ENCODE measurements around the gene TNS3. TPM values are rescaled to one million over a fixed set of nuclear protein-coding genes. Genes with fewer than 3 reads are reported as not detected.

The TNS3 gene
- polyA plus RNA-seq, 2 donors = 2.7 to 3.4 TPM

- Histone ChIP-seq H3K27ac (ENCODE audit: low read depth in 2 of 2, low read length in 1 of 2) (no peak overlapping the region), H3K36me3 (ENCODE audit: control insufficient read depth in 2 of 2, insufficient read depth in 2 of 2, low read length in 1 of 2) (no peaks in the 10 kb centered on the region), H3K9me3 (ENCODE audit: control insufficient read depth in 2 of 2, insufficient read depth in 1 of 2, low read depth in 1 of 2, low read length in 1 of 2) (no peaks in the 10 kb centered on the region), H3K4me1 (ENCODE audit: control insufficient read depth in 2 of 2, insufficient read depth in 2 of 2, low read length in 1 of 2) (no peaks in the 10 kb centered on the region), H3K27me3 (ENCODE audit: control insufficient read depth in 1 of 2, insufficient read depth in 2 of 2, low read length in 2 of 2) (no peaks in the 10 kb centered on the region), H3K4me3 (ENCODE audit: low read depth in 1 of 2, low read length in 2 of 2) (no peak overlapping the region)
- 70 to 86% methylated on average over 22 of the region's 22 CpGs for WGBS, 2 donors
Measured at GRCh38 chr7:47354831-47355541, 226.9 kb downstream of the TNS3 start.

GRCh38 chr7:47354071-47354470 is 227.8 kb downstream of the TNS3 start:
- Histone ChIP-seq H3K27ac (ENCODE audit: low read depth in 2 of 2, low read length in 1 of 2) (no peak overlapping the region), H3K27me3 (ENCODE audit: control insufficient read depth in 1 of 2, insufficient read depth in 2 of 2, low read length in 2 of 2) (no peaks in the 10 kb centered on the region), H3K4me1 (ENCODE audit: control insufficient read depth in 2 of 2, insufficient read depth in 2 of 2, low read length in 1 of 2) (no peaks in the 10 kb centered on the region), H3K9me3 (ENCODE audit: control insufficient read depth in 2 of 2, insufficient read depth in 1 of 2, low read depth in 1 of 2, low read length in 1 of 2) (no peaks in the 10 kb centered on the region), H3K36me3 (ENCODE audit: control insufficient read depth in 2 of 2, insufficient read depth in 2 of 2, low read length in 1 of 2) (no peaks in the 10 kb centered on the region), H3K4me3 (ENCODE audit: low read depth in 1 of 2, low read length in 2 of 2) (no peak overlapping the region)
- 76 to 93% methylated on average over 4 of the region's 4 CpGs for WGBS, 2 donors

- 88 to 93% methylated on average over 8 of the region's 8 CpGs for WGBS, 2 donors
- H3K27me3 ChIP-seq (ENCODE audit: control insufficient read depth in 1 of 2, insufficient read depth in 2 of 2, low read length in 2 of 2) = no peaks in the 10 kb centered on the region
Measured at GRCh38 chr7:47352394-47352968, 229.4 kb downstream of the TNS3 start.

GRCh38 chr7:47351233-47352154 is 230.4 kb downstream of the TNS3 start:
- no peaks in the 10 kb centered on the region for H3K9me3 ChIP-seq (ENCODE audit: control insufficient read depth in 2 of 2, insufficient read depth in 1 of 2, low read depth in 1 of 2, low read length in 1 of 2)
- no peaks in the 10 kb centered on the region for H3K27me3 ChIP-seq (ENCODE audit: control insufficient read depth in 1 of 2, insufficient read depth in 2 of 2, low read length in 2 of 2)
- H3K27ac ChIP-seq (ENCODE audit: low read depth in 2 of 2, low read length in 1 of 2) = no peak overlapping the region
- no peaks in the 10 kb centered on the region for H3K36me3 ChIP-seq (ENCODE audit: control insufficient read depth in 2 of 2, insufficient read depth in 2 of 2, low read length in 1 of 2)
- WGBS, 2 donors = 87% methylated on average over 20 of the region's 20 CpGs
- H3K4me3 ChIP-seq (ENCODE audit: low read depth in 1 of 2, low read length in 2 of 2) = no peak overlapping the region
- H3K4me1 ChIP-seq (ENCODE audit: control insufficient read depth in 2 of 2, insufficient read depth in 2 of 2, low read length in 1 of 2) = no peaks in the 10 kb centered on the region

More at GRCh38 chr7:47352394-47352968, 229.4 kb downstream of the TNS3 start:
- no peaks in the 10 kb centered on the region for H3K36me3 ChIP-seq (ENCODE audit: control insufficient read depth in 2 of 2, insufficient read depth in 2 of 2, low read length in 1 of 2)
- H3K27ac ChIP-seq (ENCODE audit: low read depth in 2 of 2, low read length in 1 of 2) = no peak overlapping the region
- H3K9me3 ChIP-seq (ENCODE audit: control insufficient read depth in 2 of 2, insufficient read depth in 1 of 2, low read depth in 1 of 2, low read length in 1 of 2) = no peaks in the 10 kb centered on the region
- no peaks in the 10 kb centered on the region for H3K4me1 ChIP-seq (ENCODE audit: control insufficient read depth in 2 of 2, insufficient read depth in 2 of 2, low read length in 1 of 2)
- H3K4me3 ChIP-seq (ENCODE audit: low read depth in 1 of 2, low read length in 2 of 2) = no peak overlapping the region

GRCh38 chr7:47350425-47350824 is 231.5 kb downstream of the TNS3 start:
- Histone ChIP-seq H3K36me3 (ENCODE audit: control insufficient read depth in 2 of 2, insufficient read depth in 2 of 2, low read length in 1 of 2) (no peaks in the 10 kb centered on the region), H3K4me3 (ENCODE audit: low read depth in 1 of 2, low read length in 2 of 2) (no peak overlapping the region), H3K27ac (ENCODE audit: low read depth in 2 of 2, low read length in 1 of 2) (no peak overlapping the region), H3K9me3 (ENCODE audit: control insufficient read depth in 2 of 2, insufficient read depth in 1 of 2, low read depth in 1 of 2, low read length in 1 of 2) (no peaks in the 10 kb centered on the region), H3K4me1 (ENCODE audit: control insufficient read depth in 2 of 2, insufficient read depth in 2 of 2, low read length in 1 of 2) (no peaks in the 10 kb centered on the region), H3K27me3 (ENCODE audit: control insufficient read depth in 1 of 2, insufficient read depth in 2 of 2, low read length in 2 of 2) (no peaks in the 10 kb centered on the region)
- WGBS, 2 donors = 88 to 91% methylated on average over 5 of the region's 5 CpGs

- H3K4me1 ChIP-seq (ENCODE audit: control insufficient read depth in 2 of 2, insufficient read depth in 2 of 2, low read length in 1 of 2) = no peaks in the 10 kb centered on the region
- H3K27ac ChIP-seq (ENCODE audit: low read depth in 2 of 2, low read length in 1 of 2) = no peak overlapping the region
- WGBS, 2 donors = 88 to 95% methylated on average over 7 of the region's 7 CpGs
- H3K4me3 ChIP-seq (ENCODE audit: low read depth in 1 of 2, low read length in 2 of 2) = no peak overlapping the region
- no peaks in the 10 kb centered on the region for H3K27me3 ChIP-seq (ENCODE audit: control insufficient read depth in 1 of 2, insufficient read depth in 2 of 2, low read length in 2 of 2)
- H3K9me3 ChIP-seq (ENCODE audit: control insufficient read depth in 2 of 2, insufficient read depth in 1 of 2, low read depth in 1 of 2, low read length in 1 of 2) = no peaks in the 10 kb centered on the region
- H3K36me3 ChIP-seq (ENCODE audit: control insufficient read depth in 2 of 2, insufficient read depth in 2 of 2, low read length in 1 of 2) = no peaks in the 10 kb centered on the region
Measured at GRCh38 chr7:47349401-47349800, 232.5 kb downstream of the TNS3 start.

GRCh38 chr7:47347816-47348385 is 234.0 kb downstream of the TNS3 start:
- Histone ChIP-seq H3K4me3 (ENCODE audit: low read depth in 1 of 2, low read length in 2 of 2) (no peak overlapping the region), H3K4me1 (ENCODE audit: control insufficient read depth in 2 of 2, insufficient read depth in 2 of 2, low read length in 1 of 2) (no peaks in the 10 kb centered on the region), H3K27me3 (ENCODE audit: control insufficient read depth in 1 of 2, insufficient read depth in 2 of 2, low read length in 2 of 2) (no peaks in the 10 kb centered on the region), H3K27ac (ENCODE audit: low read depth in 2 of 2, low read length in 1 of 2) (no peak overlapping the region), H3K36me3 (ENCODE audit: control insufficient read depth in 2 of 2, insufficient read depth in 2 of 2, low read length in 1 of 2) (peaks cover 0 to 3% of the 10 kb centered on the region in 2 donors), H3K9me3 (ENCODE audit: control insufficient read depth in 2 of 2, insufficient read depth in 1 of 2, low read depth in 1 of 2, low read length in 1 of 2) (no peaks in the 10 kb centered on the region)
- 92 to 94% methylated on average over 6 of the region's 6 CpGs for WGBS, 2 donors

GRCh38 chr7:47347346-47347745 is 234.6 kb downstream of the TNS3 start:
- H3K27me3 ChIP-seq (ENCODE audit: control insufficient read depth in 1 of 2, insufficient read depth in 2 of 2, low read length in 2 of 2) = no peaks in the 10 kb centered on the region
- peaks cover 0 to 3% of the 10 kb centered on the region in 2 donors for H3K36me3 ChIP-seq (ENCODE audit: control insufficient read depth in 2 of 2, insufficient read depth in 2 of 2, low read length in 1 of 2)
- no peak overlapping the region for H3K27ac ChIP-seq (ENCODE audit: low read depth in 2 of 2, low read length in 1 of 2)
- no peaks in the 10 kb centered on the region for H3K4me1 ChIP-seq (ENCODE audit: control insufficient read depth in 2 of 2, insufficient read depth in 2 of 2, low read length in 1 of 2)
- H3K4me3 ChIP-seq (ENCODE audit: low read depth in 1 of 2, low read length in 2 of 2) = no peak overlapping the region
- H3K9me3 ChIP-seq (ENCODE audit: control insufficient read depth in 2 of 2, insufficient read depth in 1 of 2, low read depth in 1 of 2, low read length in 1 of 2) = no peaks in the 10 kb centered on the region
- WGBS, 2 donors = 79 to 90% methylated on average over 6 of the region's 6 CpGs

- H3K4me3 ChIP-seq (ENCODE audit: low read depth in 1 of 2, low read length in 2 of 2) = no peak overlapping the region
- H3K4me1 ChIP-seq (ENCODE audit: control insufficient read depth in 2 of 2, insufficient read depth in 2 of 2, low read length in 1 of 2) = no peaks in the 10 kb centered on the region
- peaks cover 0 to 3% of the 10 kb centered on the region in 2 donors for H3K36me3 ChIP-seq (ENCODE audit: control insufficient read depth in 2 of 2, insufficient read depth in 2 of 2, low read length in 1 of 2)
- no peaks in the 10 kb centered on the region for H3K9me3 ChIP-seq (ENCODE audit: control insufficient read depth in 2 of 2, insufficient read depth in 1 of 2, low read depth in 1 of 2, low read length in 1 of 2)
- 94 to 97% methylated on average over 7 of the region's 7 CpGs for WGBS, 2 donors
- no peak overlapping the region for H3K27ac ChIP-seq (ENCODE audit: low read depth in 2 of 2, low read length in 1 of 2)
- no peaks in the 10 kb centered on the region for H3K27me3 ChIP-seq (ENCODE audit: control insufficient read depth in 1 of 2, insufficient read depth in 2 of 2, low read length in 2 of 2)
Measured at GRCh38 chr7:47346377-47346914, 235.5 kb downstream of the TNS3 start.

All from esophagus (tissue), 2 donors.